ENCODE measurements around the gene DHRS4. TPM values are rescaled to one million over a fixed set of nuclear protein-coding genes. Genes with fewer than 3 reads are reported as not detected.
A peak's percentile ranks its signal among the peaks of the same experiment; 100 is the strongest.
"Not testable (repeated sequence)": the region's sequence is repeated elsewhere in the genome, so short reads cannot be mapped to it uniquely, and the experiment has no call there.

DHRS4 gene
- total RNA-seq, 2 experiments from 2014 or later: 15.5 to 20.7 TPM

GRCh38 chr14:23950411-23951135 lies 3.0 kb upstream of the DHRS4 start:
- Mint-ChIP-seq H3K27me3 (no peaks in the 10 kb centered on the region), H3K36me3 (peaks cover 7% of the 10 kb centered on the region), H3K4me1 (peaks cover 25% of the 10 kb centered on the region), H3K27ac (no peak overlapping the region), H3K4me3 (no peak overlapping the region), H3K9me3 (ENCODE audit: low read depth) (peaks cover 5% of the 10 kb centered on the region)
- CTCF ChIA-PET: interaction anchor here (0.9 to 1.6 kb wide), 3 partner anchors 20 to 362 kb away, joined by 3 to 4 read pairs (median 4); no protein-coding TSS in a partner anchor
- ATAC-seq: no peak
- no peak for DNase-seq

GRCh38 chr14:23951136-23951466 lies 2.5 kb upstream of the DHRS4 start:
- not testable (repeated sequence) for ATAC-seq; H3K9me3 Mint-ChIP-seq (ENCODE audit: low read depth); H3K27me3 Mint-ChIP-seq; H3K27ac Mint-ChIP-seq; H3K4me3 Mint-ChIP-seq; DNase-seq; H3K36me3 Mint-ChIP-seq
- peaks cover 25% of the 10 kb centered on the region for H3K4me1 Mint-ChIP-seq
- CTCF ChIA-PET: interaction anchor here (0.9 to 1.6 kb wide), 3 partner anchors 20 to 362 kb away, joined by 3 to 4 read pairs (median 4); no protein-coding TSS in a partner anchor

GRCh38 chr14:23951590-23952201 lies 1.9 kb upstream of the DHRS4 start:
- ATAC-seq (no peak), DNase-seq (no peak)
- Mint-ChIP-seq H3K27ac (no peak overlapping the region), H3K4me1 (peaks cover 25% of the 10 kb centered on the region), H3K36me3 (peaks cover 9% of the 10 kb centered on the region), H3K9me3 (ENCODE audit: low read depth) (peaks cover 5% of the 10 kb centered on the region), H3K4me3 (no peak overlapping the region), H3K27me3 (no peaks in the 10 kb centered on the region)
- CTCF ChIA-PET: interaction anchor here (0.9 to 2.8 kb wide), 6 partner anchors 19 to 363 kb away, joined by 3 to 14 read pairs (median 4); no protein-coding TSS in a partner anchor

GRCh38 chr14:23953116-23953463 lies 480 bp upstream of the DHRS4 start:
- Mint-ChIP-seq H3K4me1 (peaks cover 25% of the 10 kb centered on the region), H3K27ac (peak overlapping the region; percentile 88), H3K4me3 (peak overlapping the region; percentile 88)
- not testable (repeated sequence) for H3K9me3 Mint-ChIP-seq (ENCODE audit: low read depth); ATAC-seq; DNase-seq; H3K27me3 Mint-ChIP-seq; H3K36me3 Mint-ChIP-seq
- CTCF ChIA-PET: interaction anchor here (0.6 to 2.8 kb wide), 8 partner anchors 138 to 364 kb away, joined by 3 to 14 read pairs (median 3); no protein-coding TSS in a partner anchor

- not testable (repeated sequence) for ATAC-seq
These were observed 677 bp downstream of the DHRS4 start for GRCh38 chr14:23954279-23954614.

GRCh38 chr14:23954965-23955364 lies 1.4 kb downstream of the DHRS4 start:
- DNase-seq; H3K27ac Mint-ChIP-seq; H3K27me3 Mint-ChIP-seq; H3K36me3 Mint-ChIP-seq; ATAC-seq; H3K9me3 Mint-ChIP-seq (ENCODE audit: low read depth): not testable (repeated sequence)
- H3K4me3 Mint-ChIP-seq: peak overlapping the region; percentile 88
- CTCF ChIA-PET: interaction anchor here (0.8 to 1.9 kb wide), 2 partner anchors 342 to 366 kb away, joined by 3 to 13 read pairs; no protein-coding TSS in a partner anchor
- peaks cover 25% of the 10 kb centered on the region for H3K4me1 Mint-ChIP-seq

More at GRCh38 chr14:23954279-23954614, 677 bp downstream of the DHRS4 start:
- Mint-ChIP-seq H3K4me3 (peak overlapping the region; percentile 88), H3K27ac (peak overlapping the region; percentile 88), H3K4me1 (peaks cover 25% of the 10 kb centered on the region)
- DNase-seq; H3K36me3 Mint-ChIP-seq; H3K27me3 Mint-ChIP-seq; H3K9me3 Mint-ChIP-seq (ENCODE audit: low read depth): not testable (repeated sequence)
- CTCF ChIA-PET: interaction anchor here (0.8 to 2.8 kb wide), 4 partner anchors 187 to 365 kb away, joined by 3 to 14 read pairs (median 8); no protein-coding TSS in a partner anchor

- ATAC-seq, H3K27me3 Mint-ChIP-seq, CTCF ChIA-PET: not testable (repeated sequence)
These were observed 2.2 kb downstream of the DHRS4 start for GRCh38 chr14:23955811-23956210.

GRCh38 chr14:23957913-23958569 lies 4.5 kb downstream of the DHRS4 start:
- H3K4me3 Mint-ChIP-seq; H3K27me3 Mint-ChIP-seq; CTCF ChIA-PET; ATAC-seq; H3K36me3 Mint-ChIP-seq; DNase-seq; H3K9me3 Mint-ChIP-seq (ENCODE audit: low read depth); H3K27ac Mint-ChIP-seq: not testable (repeated sequence)
- H3K4me1 Mint-ChIP-seq: peaks cover 15% of the 10 kb centered on the region

More at GRCh38 chr14:23955811-23956210, 2.2 kb downstream of the DHRS4 start:
- DNase-seq; H3K27ac Mint-ChIP-seq; H3K9me3 Mint-ChIP-seq (ENCODE audit: low read depth); H3K4me3 Mint-ChIP-seq; H3K36me3 Mint-ChIP-seq: not testable (repeated sequence)
- H3K4me1 Mint-ChIP-seq: peaks cover 25% of the 10 kb centered on the region

- H3K4me1 Mint-ChIP-seq; ATAC-seq; CTCF ChIA-PET; H3K36me3 Mint-ChIP-seq; H3K4me3 Mint-ChIP-seq; DNase-seq; H3K27me3 Mint-ChIP-seq; H3K27ac Mint-ChIP-seq; H3K9me3 Mint-ChIP-seq (ENCODE audit: low read depth): not testable (repeated sequence)
These were observed 7.3 kb downstream of the DHRS4 start for GRCh38 chr14:23960899-23961298.

GRCh38 chr14:23961704-23962103 lies 8.1 kb downstream of the DHRS4 start:
- H3K9me3 Mint-ChIP-seq (ENCODE audit: low read depth); H3K27me3 Mint-ChIP-seq; CTCF ChIA-PET; H3K36me3 Mint-ChIP-seq; H3K4me3 Mint-ChIP-seq; H3K4me1 Mint-ChIP-seq; H3K27ac Mint-ChIP-seq; DNase-seq; ATAC-seq: not testable (repeated sequence)

GRCh38 chr14:23969130-23969480 lies 15.5 kb downstream of the DHRS4 start:
- H3K4me1 Mint-ChIP-seq; CTCF ChIA-PET; H3K36me3 Mint-ChIP-seq; H3K27ac Mint-ChIP-seq; ATAC-seq; DNase-seq; H3K9me3 Mint-ChIP-seq (ENCODE audit: low read depth); H3K4me3 Mint-ChIP-seq; H3K27me3 Mint-ChIP-seq: not testable (repeated sequence)

- CTCF ChIA-PET; H3K4me1 Mint-ChIP-seq; H3K27me3 Mint-ChIP-seq; H3K36me3 Mint-ChIP-seq; H3K4me3 Mint-ChIP-seq; H3K27ac Mint-ChIP-seq; H3K9me3 Mint-ChIP-seq (ENCODE audit: low read depth): not testable (repeated sequence)
- ATAC-seq (peak; percentile 97), DNase-seq (peak; percentile 43)
These were observed 16.1 kb downstream of the DHRS4 start for GRCh38 chr14:23969481-23970282.

- H3K4me1 Mint-ChIP-seq; CTCF ChIA-PET; H3K36me3 Mint-ChIP-seq; DNase-seq; H3K9me3 Mint-ChIP-seq (ENCODE audit: low read depth); H3K4me3 Mint-ChIP-seq; H3K27ac Mint-ChIP-seq; H3K27me3 Mint-ChIP-seq: not testable (repeated sequence)
- peak; percentile 18 for ATAC-seq
These were observed 16.7 kb downstream of the DHRS4 start for GRCh38 chr14:23970283-23970659.
